CD4-positive, alpha-beta T cell treated with Interferon gamma for 1 hour (primary cell): ENCODE results near the gene TIFAB.

Experiments used
- DNase-seq: peaks from one replicate; pipeline ENCODE4 v3.0.0-alpha.2; 2020

Gene TIFAB

DNA sequence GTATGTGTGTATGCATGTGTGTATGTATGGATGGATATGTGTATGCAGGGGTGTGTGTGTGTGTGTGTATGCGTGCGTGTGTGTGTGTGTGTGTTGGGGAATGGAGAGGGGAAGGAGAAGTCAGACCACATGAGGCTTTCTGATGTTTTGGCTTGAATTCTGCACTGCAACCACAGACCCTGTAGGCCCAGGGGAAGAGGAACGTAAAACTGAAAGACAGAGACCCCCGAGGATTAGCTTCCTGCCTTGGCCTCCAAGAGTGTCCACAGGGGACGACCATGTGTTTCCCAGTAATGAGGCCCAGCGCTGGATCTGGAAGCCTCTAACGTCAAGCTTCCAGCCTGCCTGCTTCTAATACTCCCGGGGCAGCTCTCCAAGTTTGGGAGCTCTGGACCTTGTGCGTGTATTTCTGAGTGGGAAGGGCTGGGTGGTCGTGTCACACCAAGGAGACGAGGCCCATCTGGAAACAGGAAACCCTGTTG is 10.8 kb downstream of the TIFAB start:
- no peak for DNase-seq

GRCh38 chr5:135440916-135441315 is 11.2 kb downstream of the TIFAB start:
- no peak for DNase-seq

DNA sequence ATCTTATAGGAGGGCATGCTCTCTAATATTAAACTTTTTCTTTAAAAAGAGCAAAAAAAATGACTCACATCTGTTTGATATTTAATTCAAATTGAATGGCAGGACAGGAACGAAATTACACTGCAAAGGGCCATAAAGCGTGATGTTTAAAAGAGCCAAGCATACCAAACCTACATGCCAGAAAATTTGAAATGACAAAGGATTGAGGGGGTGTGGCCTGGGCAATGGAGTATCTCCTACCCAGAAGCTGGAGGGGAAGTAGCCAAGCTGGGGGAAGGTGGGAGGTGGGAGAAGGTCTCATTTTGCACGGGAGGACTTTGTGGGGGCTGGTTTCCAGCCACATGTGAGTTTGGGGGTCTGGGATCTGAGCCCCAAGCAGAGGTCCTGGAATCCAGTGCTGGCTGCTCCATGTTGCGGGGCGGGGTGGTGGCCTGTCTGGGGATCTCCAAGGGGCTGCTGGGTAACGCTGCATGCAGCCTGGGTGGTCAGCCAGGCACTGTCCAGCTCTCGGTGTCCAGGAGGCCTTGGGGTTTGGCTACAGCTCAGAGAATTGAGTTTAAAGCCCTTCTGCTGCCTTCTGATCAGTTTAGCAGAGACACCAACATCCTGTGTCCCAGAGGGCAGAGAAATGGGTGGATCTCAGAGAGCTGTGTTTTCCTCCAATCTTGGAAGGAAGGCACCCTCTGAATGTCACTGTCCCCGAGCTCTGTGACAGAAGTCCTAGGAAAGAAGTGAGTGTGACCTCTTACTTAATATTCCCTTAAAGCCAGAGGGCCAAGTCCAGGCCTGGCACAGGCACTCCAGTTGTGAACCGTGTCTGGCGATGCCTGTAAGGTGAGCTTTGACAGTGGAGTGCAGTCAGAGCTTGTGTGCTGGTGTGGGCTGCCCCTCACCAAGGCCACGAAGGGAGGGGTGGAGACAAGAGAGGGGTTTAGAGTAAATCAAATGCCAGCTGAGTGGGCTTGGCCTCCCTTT is 12.6 kb downstream of the TIFAB start:
- DNase-seq: no peak

- no peak for DNase-seq
These were observed 13.4 kb downstream of the TIFAB start for GRCh38 chr5:135438636-135439221.

DNA sequence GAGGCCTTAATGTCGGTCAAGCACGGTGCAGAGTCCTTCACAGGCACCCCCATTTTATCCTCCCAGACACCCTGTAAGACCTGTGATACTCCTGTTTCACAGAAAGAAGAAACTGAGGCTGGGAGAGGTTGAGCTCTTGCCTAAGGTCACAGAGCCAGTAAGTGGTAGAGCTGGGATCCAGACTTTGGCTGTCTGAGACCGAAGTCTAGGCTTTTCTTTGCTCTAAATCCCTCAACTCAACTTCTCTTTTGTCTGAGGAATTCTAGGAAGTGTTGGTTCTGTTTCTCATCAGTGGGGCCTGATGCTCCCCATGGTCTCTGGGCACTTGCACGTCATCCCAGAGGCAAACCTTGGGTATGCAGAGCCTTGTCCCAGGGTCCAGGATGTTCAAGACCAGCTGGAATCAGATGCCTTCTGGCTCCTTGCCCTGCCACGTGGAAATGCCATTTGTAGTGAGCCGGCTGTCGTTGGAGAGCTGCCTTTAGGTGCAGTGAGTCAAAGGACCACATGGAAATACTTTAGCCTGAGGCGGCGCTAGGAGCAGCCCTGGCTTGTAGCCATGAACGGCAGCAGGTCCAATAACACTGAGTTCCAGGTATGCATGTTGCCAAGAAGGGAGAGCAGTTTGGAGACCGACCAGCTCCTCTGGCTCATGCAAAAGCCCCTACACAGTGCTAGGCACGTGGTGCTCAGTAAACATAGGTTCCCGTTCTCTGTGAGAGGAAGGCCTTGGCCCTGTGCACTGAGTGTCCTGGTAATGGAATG is 14.2 kb downstream of the TIFAB start:
- peak; percentile 28 for DNase-seq

- peak; percentile 61 for DNase-seq
These were observed 14.7 kb downstream of the TIFAB start for GRCh38 chr5:135437422-135437795.

- DNase-seq: no peak
These were observed 15.2 kb downstream of the TIFAB start for GRCh38 chr5:135436951-135437418.

- no peak for DNase-seq
These were observed 16.5 kb downstream of the TIFAB start for GRCh38 chr5:135435467-135436330.

DNA sequence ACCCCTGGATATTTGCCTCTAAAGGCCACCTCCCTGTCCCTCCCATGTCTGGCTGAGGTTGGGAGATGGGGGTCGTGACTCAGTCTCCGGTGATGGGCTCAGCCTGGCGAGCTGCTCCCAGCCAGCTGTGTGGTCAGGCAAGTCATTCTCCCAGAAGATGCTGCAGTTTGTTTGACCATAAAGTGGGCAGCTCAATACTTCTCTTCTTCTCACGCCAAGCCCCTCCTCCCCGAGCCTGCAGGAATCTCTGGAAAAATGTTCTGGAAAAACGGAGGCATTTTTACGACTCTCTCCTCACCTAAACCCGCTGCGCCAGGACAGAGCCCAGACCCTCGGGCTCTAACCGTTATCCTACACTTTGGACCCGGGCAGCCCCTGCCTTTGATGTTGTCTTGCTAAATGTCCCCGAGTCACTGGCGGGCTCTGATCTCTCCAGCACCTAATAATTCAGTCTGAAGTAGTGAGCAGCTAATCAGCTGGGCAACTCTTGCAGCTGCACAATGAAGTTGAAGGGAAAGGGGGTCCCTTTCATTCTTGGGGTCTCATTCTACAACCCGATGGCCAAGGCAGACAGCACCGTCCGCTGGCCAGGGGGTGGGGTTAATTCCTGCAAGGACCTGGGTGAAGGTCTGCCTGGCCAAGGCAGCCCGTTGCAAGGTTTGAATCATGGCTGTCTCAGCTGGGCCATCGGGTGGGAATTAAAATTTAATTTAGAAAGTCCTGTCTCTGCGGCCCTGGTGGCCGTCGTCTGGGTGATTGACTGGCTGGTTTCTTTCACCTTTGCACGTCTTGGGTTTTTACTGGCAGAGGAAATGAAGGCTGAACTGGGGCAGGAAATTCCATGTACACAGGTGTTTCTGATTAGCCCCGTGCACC is 17.3 kb downstream of the TIFAB start:
- no peak for DNase-seq

DNA sequence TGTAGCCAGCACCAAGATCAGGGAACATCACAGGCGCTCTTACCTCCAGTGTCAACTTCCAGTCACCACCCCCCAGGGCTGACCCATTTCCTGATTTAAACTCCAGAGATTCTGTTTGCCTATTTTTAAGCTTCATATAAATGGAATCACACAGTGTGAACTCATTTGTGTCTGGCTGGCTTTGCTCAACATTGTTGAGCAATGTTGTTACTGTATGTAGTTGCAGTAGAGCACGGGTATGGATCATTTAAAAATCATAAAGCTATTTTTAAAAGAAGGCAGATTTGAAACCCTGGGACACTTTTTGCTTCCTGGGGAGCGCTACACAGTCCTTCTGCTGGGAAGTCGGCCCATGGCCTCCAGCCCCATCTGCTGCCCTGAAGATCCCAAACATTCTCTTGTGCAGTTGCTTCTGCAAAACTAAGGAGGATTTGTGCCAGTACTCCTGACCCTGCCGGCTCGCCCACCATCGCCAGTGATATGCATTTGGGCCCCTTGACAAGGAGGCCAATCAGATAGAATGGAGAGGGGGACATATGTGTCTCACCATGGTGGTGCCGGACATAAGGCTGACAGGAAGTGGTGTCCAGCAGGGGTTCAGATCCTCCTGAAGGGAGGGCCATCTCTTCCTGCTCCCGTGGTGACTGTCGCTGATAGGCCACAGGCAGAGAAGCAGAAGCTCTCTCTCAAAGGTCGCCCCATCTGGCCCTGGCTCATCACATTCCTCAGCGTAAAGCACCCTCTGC is 18.3 kb downstream of the TIFAB start:
- peak; percentile 28 for DNase-seq

DNA sequence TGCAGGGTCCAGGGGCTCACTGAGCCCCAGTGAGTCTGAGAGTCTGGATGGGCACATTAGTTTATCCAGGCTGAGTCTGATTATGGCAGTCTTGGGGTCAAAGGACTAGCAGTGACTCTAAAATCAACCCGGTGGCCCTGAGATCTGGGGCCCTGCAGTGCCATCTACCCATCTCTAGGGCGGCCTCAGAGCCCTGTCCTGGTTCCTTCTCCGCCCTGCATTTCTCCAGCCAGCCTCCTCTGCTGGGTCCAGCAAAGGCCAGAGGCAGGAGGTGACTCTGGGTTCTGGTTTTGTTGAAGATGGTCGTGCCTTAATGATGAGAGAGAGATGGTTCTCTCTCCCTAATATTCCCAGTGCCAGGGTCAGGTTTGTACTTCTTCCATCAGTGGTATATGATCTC is 20.0 kb downstream of the TIFAB start:
- no peak for DNase-seq

- no peak for DNase-seq
These were observed 22.1 kb downstream of the TIFAB start for GRCh38 chr5:135430135-135430437.

DNA sequence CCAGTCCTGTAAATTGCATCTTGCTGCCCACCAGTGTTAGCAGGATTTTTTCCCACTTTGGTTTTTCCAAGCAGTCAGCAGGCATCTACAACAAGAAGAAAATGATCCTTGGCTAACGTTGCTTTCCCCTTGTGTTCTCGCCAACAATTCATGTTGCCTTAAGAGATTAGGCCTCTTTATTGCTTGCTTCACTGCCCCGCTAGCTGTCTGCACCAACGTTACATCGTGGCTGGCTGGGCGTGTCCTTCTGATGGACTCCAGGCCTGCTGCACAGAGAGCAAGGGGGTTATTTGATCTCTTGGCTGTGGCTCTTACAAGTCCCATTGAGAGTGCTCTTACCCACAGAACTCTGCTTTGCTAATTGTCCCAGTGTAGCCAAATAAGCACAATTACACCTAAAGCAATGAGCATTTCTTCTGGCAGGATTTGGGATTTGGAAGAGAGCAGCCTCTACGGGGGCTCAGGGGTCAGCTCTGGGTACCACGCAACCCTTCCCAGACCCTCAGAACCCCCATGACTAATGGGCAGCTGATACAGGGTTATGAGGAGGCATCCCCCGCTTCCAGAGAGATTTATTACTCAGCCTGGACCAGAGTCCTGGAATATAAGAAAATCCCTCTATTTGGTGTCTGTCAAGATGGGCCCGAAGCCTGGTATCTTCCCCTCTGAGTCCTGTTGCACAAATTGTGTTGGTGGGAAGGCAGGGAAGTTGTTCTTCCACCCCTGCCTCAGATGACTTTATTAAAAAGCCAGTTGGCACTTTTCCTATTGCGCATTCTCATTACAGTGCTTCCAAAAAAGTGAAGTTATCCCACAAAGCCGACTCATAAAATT is 22.6 kb downstream of the TIFAB start:
- no peak for DNase-seq

DNA sequence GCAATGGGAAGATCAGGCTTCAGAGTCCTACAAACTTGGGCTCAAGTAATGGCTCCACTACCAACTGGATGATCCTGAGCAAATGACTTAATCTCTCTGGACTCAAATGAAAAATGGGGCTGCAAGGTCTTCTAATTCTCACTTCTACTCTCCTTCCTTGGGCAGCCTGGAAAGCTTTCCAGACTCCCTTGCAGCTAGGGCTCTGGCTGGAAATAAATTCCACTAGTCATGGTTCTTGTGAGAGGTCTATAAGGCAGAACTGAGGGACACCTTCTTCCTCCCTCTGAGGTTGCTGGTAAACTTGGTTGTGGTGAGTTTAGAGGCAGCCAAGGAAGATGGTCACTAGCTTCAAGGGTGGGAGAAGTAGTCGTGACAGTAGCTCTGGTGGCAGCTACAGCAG is 23.6 kb downstream of the TIFAB start:
- DNase-seq: no peak

GRCh38 chr5:135426102-135427082 is 25.8 kb downstream of the TIFAB start:
- DNase-seq: no peak

GRCh38 chr5:135425641-135426040 is 26.5 kb downstream of the TIFAB start:
- no peak for DNase-seq

DNA sequence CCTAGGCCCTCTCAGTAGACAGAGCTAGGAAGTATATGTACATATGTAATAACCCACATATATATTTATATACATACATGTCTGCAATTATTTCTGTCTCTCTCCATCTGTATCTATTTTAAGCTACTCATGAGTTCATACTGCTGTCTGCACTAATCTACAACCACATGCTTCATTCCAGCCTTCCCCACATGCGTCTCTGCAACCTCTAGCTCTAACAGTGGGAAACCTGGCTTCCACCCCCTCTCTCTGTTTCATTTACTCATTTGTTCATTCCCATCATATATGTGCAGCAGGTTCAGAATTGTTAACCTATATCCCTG is 28.3 kb downstream of the TIFAB start:
- DNase-seq: no peak

- DNase-seq: no peak
These were observed 28.9 kb downstream of the TIFAB start for GRCh38 chr5:135423146-135423845.
